NCI-H187 (cell line): Measurements from ENCODE around the gene CDSN.

ENCODE experiments used
- DNase-seq, 2 experiments: peaks; one replicate each; lab custom pipeline; 2025; lab: John Stamatoyannopoulos, UW

CDSN gene

DNA sequence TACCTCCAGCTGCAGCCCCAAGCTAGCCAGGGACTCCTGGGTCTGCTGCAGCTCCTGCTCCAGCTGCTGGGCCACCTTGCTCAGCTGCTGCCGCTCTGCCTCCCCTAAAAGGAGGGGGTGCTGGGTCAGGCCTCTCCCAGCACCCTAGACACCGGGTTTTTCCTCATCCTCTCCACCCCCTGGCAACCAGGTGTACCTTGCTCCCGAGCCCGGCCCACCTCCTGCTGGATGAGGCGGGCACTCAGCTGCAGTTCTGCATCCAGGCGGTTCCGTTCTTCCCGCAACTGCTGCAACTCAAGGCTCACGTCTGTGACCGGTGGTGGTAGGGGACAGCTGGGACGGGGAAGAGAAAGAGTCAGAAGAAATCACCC lies 24.7 kb upstream of the CDSN start:
- no peak for DNase-seq

DNA sequence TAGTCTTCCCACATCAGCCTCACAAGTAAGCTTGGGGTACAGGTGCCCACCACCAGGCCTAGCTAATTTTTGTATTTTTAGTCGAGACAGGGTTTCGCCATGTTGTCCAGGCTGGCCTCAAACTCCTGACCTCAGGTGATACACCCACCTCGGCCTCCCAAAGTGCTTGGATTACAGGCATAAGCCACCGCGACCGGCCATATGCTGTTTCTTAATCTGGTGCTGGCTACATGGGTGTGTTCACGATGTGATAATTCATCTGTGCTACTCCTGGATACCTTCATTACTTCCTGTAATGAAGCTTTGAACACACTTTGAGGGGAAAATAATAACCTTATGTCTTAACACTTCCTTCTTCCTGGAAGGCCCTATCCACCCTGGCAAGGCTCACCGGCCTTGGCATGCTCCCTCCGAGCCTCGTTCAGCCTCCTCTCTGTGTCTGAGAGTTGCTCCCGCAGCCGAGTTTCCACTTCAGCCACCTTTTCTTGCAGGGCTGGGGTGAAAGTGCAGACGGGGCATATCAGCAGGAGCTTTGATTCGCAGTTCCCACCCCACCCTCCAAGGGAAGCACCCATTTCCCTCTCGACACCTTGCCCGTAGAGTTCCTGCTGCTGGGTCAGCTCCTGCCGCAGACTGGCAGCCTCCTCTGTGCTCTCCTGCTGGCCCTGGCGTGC lies 24.2 kb upstream of the CDSN start:
- DNase-seq, result no peak

DNA sequence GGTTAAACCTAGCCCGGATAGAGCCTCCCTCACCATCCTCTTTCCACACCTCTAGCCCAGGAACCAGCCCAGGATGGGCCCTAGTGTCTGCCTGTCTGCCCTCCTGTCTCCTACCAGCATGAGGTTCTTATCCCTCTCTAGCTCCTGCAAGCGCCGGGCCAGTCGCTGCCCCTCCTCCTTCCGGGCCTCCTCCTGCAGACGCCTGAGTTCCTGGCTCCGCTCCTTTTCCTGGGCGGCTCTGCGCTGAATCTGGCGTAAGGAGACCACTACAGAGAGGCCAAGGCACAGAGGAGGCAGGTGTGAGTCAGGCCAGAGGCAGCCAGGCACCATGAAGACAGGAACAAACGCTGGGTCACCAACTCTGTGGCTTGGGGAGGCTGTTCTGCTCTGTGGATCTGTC lies 22.9 kb upstream of the CDSN start:
- DNase-seq, result no peak

DNA sequence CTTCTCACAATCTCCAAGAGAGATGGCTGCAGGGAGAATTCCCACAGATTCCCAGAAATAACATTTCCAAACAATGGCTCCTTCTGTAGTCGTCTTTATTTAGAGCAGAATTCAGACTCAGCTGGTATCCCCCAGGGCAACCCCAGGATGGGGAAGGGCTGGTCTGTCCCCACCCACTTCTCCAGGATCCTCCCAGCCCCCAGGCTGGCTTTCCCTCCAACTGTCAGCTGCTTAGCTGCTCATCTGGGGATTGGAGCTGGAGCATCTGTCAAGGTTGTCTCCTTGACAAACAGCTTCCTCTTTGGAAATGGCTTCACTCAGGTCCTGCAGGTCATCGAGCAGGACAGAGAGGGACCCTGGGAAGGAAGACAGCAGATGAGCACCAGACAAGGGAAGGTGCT lies 22.1 kb upstream of the CDSN start:
- no peak for DNase-seq

DNA sequence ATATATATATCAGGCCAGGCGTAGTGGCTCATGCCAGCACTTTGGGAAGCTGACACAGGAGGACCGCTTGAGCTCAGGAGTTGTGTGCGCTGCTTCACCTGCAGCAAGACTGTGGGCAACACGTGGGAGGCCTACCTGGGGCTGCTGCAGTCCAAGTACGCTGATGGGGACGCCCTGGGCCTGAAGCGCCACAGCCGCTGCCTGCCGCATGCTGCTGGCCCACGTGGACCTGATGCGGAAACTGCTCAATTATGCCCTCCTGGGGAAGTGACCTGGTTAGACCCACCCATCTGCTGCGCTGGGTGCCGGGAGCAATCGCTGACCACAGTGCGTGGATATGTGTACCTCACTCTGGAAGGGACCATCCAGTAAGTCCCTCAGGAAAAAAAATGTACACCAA lies 20.4 kb upstream of the CDSN start:
- no peak for DNase-seq

DNA sequence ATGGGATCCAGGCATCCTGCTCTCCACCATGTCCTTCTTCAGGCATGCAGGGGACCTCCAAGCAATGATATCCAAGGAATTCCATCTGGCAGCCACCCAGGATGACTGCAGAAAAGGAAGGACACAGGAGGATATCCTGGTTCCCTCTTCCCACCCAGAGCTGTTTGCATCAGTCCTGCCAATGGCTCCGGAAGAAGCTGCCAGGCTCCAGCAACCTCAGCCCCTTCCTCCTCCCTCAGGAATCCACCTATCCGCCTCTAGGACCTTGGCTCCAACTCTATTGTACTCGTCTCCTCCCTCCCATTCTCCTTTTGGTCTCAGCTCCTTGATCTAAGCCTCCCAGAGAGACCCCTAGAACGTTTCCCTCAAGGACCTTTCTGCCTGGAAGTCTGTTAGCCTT lies 19.4 kb upstream of the CDSN start:
- no peak for DNase-seq

DNA sequence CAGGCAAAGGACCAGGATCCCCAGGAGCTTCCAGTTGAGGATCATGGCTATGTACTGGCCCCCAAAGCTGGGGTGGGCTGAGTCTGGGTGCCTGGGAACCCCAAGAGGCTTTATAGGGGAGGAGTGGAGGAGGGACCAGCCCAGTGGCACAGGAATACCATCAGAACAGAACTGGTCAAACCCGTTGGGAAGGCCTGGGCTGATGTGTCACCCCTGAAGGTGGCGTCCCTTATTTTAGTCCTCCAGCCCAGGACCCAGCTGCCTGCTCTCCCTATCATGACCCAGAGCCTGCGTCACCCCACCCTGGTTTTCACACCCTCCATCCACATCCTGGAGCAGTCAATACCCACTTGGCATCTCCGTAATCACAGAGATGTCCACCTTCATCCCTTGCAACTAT lies 18.7 kb upstream of the CDSN start, which contains the start of gene PSORS1C2:
TSS of gene PSORS1C2 (minus strand) at position 85 of the 400 bp plus-strand sequence. CDS start at position 45, 40 bp downstream.
- no peak for DNase-seq

DNA sequence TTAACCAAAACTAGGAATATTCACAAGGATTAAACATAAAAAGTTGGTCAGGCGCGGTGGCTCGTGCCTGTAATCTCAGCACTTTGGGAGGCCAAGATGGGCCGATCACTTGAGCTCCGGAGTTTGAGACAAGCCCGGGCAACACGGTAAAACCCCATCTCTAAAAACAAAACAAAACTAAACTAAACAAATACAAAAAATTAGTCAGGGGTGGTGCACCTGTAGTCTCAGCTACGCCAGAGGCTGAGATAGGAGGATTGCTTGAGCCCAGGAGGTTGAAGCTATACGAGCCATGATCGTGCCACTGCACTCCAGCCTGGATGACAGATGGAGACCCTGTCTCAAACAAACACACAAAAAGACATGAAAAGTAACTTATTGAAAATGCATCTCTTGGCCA lies 15.5 kb upstream of the CDSN start:
- no peak for DNase-seq

DNA sequence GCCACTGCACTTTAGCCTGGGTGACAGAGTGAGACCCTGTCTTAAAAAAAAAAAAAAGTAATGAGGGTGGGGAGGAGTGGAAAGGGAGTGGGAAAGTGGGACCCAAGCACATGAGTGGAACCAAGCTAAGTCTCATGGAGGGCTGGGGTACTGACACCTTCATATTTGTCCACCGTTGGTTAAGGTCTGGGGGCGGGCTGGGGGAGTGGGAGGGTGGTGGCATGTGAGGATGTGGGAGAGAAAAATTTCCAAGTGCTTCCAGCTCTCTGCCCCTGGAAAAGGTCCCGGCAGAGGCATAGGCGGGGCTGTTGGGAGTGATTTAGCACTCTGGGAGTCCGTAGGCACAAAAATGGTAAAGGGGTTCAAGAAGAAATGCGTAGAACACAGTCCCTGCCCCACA lies 12.6 kb upstream of the CDSN start:
- DNase-seq, result no peak

DNA sequence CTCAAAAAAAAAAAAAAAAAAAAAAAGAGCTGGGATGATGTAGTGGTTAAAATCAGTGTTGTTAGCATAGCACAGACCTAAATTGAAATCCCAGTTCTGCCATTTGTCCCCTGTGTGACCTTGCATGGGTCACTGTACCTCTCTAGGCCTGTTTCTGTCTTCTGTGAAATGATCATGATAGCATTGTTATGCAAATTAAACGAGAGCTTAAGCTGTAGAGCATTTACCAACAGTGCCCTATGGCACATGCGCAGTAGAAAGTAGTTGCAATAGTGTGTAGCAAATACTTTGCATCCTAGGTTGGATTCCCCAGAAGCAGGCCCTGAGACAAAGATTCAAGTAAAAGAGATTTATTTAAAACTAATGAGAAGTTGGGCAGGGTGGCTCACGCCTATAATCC lies 11.3 kb upstream of the CDSN start:
- DNase-seq, result no peak

DNA sequence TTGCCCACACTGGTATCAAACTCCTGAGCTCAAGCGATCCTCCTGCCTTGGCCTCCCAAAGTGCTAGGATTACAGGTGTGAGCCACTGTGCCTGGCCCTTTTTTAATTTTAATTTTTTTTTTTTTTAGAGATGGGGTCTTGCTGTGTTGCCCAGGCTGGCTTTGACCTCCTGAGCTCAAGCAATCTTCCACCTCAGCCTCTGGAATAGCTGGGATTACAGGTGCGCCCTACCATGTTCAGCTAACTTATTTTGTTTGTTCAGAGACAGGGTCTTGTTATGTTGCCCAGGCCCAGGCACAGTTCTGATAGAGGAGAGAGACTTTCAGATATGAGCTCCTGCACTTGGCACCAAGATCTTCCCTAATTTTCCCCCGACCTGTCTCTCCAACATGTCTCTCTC lies 10.5 kb upstream of the CDSN start:
- DNase-seq, result no peak

DNA sequence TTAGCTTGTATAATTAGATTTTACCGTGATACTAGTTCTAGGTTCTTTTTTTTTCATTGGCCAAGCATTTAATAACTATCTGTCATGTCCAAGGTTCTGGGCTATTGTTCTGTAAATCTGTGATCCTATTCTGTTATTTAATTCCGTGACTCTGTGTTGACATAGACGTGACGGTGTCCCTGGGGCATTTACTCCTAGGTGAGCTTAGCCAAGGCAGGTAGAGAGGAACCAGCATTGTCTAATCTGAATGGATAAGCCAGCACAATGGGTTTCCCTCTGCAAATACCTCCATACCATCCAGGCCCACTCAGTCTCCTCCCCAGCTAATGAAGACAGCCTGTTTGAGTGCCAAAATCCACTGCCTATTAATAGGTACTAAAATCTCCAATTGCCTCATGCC lies 8.9 kb upstream of the CDSN start:
- DNase-seq, result no peak

DNA sequence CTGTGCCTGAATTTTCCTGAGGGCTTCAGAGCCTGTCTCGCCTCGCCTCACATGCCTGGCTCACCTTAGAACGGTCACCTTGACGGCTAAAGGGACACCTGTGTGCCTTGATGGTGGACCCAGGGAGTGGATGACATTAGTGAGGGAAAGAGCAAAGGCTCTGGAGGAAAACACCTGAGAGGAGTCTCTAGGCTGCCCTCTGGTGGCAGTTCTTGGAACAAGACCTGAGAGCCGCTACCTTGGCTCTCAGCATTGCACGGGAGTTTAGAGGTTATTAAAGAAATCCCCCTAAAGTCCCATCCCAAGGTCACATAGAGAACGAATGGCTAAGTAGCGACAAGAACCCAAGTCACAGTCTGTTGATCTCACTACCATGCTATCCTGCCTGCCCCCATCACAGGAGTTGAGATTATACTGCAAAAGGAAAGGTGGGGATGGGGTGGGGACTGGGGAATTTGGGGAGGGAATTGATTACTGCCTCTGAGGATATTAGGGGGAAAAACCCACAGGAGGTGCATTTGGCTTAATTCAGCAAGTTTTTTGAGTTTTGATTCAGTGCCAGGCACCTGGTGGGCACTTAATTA lies 7.9 kb upstream of the CDSN start:
- DNase-seq, result peak; percentile 17 to 26

DNA sequence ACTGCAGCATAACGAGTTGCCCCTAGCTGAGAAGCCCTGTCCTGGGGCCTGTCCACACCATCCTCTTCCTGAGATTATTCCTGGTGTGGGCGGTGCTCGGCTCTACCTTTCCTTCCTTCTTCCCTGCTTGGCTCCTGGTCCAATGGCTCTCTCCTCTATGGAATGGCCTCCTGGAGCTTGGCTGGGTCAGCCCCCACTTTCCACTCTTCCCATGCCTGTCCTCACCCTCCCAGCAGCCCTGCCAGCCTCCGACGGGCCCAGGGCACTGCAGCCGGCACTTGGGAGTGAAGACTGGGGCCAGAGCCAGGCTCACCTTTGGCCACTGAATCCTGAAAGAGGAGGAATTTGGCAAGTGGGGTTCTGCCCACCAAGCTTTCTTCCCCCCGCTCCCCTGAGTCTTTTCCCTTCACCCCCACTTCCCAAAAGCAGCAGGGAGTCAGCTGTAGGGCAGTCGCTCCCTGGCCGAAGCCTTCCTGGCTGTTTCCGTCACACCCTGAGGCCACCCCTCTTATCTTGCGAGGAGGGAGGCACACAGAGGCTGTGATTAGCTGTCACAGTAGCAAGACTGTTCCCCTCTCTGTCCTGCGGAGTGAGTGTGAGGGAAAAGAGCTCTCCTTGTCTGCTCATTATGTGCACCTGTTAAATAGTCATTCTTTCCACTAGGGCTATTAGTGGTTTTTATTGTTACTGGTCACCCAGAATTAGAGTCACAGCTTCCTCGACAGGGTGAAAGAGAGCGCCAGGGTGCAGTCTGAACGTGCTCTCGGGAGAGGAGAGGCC lies 6.3 kb upstream of the CDSN start:
- no peak for DNase-seq

DNA sequence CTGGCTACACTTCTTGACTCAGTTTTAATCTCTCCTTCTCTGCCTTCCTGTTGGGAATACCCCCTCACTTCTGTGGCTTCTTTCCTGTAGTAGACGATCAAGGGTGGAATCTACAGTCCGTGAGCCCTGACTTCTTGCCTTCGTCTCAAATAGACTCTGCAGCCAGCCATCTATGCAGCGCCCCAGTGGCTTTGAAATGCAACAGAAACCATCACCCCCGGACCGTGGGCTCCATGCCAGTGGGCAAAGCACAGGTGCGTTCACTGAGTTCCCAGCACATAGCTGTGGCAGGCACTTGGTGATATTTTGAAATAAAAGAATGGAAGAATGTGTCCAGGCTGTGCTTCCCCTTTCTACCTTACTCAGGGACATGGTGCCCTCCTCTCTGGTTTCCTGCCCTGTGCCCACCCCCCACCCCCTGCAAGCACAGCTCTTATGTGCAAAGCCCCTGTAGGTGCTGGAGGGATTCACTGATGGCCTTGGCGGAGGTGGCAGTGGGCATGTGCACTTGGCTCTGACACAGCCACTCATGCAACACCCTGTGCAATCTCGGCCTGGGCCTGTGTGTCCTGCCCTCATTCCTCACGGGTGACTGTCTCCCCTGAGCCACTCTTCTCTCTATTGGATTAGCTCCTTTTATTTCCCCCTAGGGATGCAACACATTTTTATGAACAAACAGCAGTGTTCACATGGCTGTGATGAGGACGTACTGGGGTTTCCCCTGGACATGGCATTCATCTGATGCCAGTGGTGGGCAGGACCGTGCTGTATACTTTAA lies 5.5 kb upstream of the CDSN start:
- no peak for DNase-seq

DNA sequence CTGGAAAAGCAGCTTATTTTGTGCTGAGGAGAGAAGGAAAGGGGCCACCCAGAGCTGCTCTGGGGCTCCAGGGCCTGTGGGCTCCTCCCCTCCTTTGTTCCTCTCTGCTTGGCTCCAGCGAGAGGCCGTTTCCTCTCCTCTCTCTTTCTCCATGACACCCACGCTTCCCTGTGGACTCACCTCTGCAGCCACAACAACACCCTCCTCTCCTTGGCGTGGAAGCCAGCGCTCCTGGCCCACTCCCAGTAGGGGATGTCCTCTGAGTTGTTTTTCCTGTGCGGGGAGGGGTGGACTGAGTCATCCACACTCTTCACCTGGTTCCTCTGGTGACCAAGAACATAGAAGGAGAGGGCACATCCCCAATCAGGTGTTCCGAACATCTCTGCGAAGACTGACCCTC lies 4.9 kb upstream of the CDSN start:
- DNase-seq, result no peak

DNA sequence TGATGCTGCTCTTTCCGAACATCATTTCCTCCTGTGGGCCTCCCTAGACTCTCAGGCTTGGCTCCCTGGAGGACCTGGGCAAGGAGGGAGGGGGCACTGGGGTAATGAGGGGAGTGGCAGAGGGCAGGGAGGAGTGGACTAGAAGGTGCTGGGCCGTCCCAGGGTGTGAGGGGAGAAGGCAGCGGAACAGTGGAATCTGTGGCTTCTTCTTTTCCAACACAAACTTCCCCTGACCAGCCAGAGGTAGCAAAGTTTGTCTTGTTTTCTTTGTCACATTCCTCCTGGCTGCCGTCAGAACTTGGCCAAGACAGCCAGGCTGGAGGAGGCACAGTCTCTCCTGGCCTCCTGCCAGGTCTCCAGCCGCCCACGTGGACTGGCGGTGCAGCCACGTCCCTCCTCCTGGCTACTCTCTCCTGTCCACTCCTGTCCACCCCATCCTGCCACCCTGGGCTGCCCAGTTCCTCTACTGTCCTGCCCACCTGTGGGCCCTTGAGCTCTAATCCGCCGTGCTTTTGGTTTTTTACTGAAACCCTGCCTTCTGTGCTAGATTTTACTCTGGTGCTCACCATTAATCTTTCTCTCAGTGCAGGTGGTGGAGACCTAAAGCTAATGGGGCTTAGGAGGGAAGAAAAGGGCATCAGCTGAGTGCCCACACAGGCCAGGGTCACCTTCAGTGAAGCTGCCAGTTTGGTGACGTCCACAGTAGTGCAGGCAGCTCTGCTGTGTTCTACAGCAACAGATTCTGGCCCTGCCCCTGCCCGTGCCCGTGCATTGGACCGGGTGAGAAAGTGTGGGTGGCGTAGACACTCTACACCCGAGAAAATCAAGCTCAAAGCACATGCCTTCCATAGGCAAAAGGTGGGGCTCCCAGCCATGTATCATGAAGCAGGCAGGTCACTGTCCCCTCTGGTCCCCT lies 2.8 kb upstream of the CDSN start:
- no peak for DNase-seq

DNA sequence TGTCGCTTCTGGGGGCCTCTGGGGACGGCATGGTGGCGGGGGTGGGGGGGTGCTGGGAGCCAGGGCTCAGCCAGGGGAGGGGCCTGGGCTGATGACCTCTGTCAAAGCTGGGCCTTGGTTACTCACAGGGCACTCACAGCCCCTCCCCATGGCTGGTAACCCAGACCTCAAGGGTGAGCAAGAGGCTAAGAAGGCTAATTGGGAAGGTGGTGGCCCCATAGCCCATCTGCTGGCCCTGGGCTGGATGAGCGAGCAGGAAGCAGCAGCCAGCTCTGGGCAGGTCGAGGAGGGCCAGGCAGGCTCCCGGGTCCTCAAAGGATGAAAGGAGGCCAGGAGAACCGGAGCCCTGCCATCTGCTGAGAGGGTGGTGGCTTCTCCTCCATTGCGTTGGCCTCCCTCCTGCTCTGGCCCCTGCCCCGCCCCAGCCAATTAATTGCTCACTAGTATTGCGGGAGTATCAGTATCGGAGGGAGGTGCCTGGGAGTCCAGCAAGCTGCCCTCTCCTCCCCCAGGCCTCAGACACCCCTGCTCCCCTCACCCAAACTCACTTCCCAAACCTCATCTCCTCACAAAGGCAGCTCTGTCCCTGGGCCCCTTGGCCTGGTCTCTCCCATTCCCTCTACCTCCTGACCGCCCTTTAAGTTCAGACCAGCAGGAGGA lies 1.0 kb upstream of the CDSN start:
- DNase-seq, result no peak

DNA sequence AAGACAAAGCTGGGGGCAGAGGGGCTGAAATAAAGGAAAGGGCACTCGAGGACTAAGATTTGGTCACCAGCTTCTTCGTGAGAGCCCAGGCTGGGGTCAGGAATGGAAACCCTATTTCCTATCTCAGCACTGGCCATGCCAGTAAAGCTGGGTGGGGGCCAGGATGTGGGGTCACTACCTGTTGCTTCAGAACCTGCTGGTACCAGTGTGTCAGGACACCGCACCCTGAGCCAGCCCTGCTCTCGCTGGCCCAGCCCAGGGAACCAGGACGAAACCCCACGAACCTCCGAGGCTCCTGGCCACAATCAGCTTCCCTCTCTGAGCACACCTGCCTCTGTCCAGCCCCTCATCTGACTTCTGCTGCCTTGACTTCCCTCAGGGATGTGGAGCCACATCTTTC lies 2.1 kb downstream of the CDSN start:
- no peak for DNase-seq

DNA sequence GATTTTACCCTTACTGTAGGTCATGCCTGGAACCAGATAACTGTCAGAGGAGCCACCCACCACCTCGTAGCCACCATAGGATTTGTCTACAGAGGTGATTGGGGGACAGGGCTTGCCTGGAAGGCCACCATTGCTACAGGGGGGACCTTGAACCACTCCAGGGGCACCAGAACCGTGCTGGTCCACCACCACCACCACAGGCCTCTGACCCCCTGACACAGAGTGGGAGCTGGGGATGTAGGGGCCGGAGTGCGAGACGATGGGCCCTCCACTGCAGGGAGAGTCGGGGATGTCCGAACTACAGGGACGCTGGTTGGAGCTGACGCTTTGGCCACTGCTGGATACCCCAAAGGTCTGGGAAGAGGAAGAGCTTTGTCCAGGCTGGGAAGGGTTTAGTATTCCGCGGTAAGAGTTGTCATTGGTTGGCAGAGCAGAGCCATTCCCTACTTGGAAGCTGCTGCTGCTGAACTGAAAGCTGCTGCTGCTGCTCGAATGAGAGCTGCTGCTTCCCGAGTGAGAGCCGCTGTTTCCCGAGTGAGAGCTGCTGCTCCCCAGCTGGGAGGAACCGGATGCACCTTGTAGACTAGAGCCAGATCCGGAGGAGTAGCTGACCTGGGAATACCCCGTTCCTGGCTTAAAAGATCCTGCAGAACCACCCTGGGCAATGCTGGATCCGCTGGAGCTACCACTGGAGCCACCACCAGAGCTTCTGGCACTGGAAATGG lies 3.4 kb downstream of the CDSN start:
- DNase-seq, result no peak
